EL (cell line): ENCODE data around the gene MAPRE2.
"Not testable (repeated sequence)": the region's sequence is repeated elsewhere in the genome, so short reads cannot be mapped to it uniquely, and the experiment has no call there.

Experiments used
- DNase-seq: peaks from one replicate; pipeline ENCODE4 v3.0.0-alpha.2; 2016

MAPRE2 gene

DNA sequence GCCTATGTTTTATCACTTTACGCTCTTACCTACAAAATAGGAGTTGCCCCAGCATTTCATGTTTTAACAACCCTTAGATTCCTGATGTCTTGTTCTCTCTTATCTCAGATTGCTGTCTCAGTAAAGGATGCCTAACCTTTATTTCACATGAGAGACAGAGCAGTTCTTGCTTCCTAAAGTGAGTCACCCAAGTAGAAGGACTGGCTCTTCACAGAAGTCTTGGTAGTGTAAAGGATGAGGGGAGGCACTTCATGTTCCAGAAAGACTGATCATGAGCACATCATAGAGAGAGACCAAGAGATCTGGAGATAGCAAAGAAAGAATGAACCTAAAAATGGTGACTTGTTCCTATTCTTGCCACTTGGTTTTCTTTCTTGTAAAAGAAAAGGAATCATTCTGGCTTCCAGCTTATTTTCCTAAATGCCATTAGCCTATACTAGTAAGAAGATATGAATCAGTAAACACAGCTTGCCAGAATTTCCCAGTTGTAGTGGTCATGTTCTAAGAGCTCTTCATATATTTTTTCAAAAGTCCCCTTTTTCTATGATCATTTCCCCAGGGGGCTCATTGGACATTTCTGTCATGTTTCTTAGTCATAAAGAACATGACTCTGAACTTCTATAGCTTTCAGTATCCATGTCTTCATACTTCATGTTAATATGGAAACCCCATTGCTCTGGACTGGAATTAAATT, 54.9 kb downstream of the MAPRE2 start:
- peak; percentile 48 for DNase-seq

DNA sequence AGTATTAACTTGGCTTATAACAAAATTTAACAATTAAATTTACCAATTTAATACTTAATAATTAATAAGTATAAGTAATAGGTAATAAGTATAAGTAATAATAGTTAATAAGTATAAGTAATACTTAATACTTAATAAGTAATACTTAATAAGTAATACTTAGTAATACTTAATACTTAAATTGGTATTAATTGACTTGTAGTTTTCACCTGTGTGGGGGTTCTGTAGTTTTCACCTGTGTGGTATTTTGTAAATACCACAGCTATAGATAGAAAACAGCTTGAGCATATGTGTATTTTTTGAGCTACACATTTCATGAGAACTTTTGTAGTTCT, 55.4 kb downstream of the MAPRE2 start:
- no peak for DNase-seq

DNA sequence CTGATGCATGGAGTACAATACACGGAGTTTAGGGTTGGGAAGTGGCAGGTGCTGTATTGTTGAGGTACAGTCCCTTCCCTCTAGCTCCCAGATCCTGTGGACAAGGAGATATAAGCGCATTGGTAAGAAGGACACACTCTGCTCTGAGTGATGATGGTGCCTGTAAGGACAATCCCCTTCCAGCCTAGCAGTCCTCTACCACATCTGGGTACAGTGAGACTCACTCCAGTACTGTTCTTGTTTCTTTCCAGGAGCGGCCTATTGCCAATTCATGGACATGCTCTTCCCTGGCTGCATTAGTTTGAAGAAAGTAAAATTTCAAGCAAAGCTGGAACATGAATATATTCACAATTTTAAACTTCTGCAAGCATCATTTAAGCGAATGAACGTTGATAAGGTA, 56.0 kb downstream of the MAPRE2 start:
- no peak for DNase-seq

- no peak for DNase-seq
These were observed 56.5 kb downstream of the MAPRE2 start for GRCh38 chr18:35097763-35098162.

DNA sequence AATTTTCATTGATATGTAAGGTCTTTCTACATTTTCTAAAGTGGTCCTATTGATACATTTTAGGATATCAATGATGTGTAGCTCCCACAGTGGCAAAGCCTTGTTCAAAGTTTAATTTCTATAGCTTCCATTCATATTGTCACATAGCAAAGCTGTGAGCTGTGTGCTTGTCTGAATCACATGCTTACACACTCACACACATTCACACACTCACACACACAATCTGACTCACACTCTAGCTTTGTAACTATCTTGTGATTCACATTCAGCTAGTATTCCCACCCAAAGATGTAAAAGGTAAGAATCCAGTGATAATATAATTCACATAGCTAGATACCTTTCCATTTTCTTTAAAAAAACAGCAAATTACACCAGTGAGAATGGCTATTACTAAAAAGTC, 58.7 kb downstream of the MAPRE2 start:
- peak; percentile 16 for DNase-seq

GRCh38 chr18:35104391-35105051, 63.3 kb downstream of the MAPRE2 start:
- no peak for DNase-seq

- no peak for DNase-seq
These were observed 65.0 kb downstream of the MAPRE2 start for GRCh38 chr18:35106013-35106844.

- no peak for DNase-seq
These were observed 65.6 kb downstream of the MAPRE2 start for GRCh38 chr18:35106845-35107148.

DNA sequence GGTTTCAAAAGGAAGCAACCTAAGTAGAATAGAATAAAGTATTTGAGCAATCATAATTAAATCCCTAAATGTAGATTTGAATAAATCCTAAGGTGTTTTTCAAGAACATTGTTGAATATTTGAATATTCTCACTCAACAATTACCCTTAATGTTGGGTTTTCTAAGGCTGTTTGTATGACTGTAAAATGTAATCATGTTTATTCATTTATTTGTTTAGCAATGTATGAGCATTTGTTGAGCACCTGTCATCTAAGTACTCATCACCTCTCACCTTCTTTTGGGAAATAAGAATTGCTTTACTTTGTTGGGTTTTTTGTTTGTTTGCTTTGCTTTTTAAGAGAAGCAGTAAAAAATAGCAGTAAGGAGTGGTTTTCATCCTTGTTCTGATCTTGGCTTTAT, 66.0 kb downstream of the MAPRE2 start:
- no peak for DNase-seq

DNA sequence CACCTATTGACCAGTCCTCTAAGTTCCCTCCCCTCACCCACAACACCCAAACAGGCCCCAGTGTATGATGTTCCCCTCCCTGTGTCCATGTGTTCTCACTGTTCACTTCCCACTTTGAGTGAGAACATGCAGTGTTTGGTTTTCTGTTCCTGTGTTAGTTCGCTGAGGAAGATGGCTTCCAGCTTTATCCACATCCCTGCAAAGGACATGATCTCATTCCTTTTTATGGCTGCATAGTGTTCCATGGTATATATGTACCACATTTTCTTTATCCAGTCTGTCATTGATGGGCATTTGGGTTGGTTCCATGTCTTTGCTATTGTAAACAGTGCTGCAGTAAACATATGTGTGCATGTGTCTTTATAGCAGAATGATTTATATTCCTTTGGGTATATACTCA, 66.9 kb downstream of the MAPRE2 start:
- not testable (repeated sequence) for DNase-seq

DNA sequence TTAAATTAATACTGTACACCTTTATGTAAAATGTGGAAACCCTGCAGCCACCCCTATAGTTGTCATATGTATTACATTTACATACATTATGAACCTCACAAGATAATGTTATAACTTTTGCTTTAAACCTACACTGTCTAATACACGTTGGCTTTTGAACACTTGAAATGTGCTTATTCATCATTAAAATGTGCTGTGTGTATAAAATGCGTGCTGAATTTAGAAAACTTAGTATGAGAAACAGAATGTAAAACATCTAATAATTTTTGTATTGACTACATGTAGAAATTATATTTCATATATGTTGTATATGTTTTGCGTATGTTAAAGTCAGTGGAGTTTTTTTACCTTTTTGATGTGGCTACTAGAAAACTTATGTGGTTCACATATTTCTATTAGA, 68.8 kb downstream of the MAPRE2 start:
- DNase-seq = no peak

DNA sequence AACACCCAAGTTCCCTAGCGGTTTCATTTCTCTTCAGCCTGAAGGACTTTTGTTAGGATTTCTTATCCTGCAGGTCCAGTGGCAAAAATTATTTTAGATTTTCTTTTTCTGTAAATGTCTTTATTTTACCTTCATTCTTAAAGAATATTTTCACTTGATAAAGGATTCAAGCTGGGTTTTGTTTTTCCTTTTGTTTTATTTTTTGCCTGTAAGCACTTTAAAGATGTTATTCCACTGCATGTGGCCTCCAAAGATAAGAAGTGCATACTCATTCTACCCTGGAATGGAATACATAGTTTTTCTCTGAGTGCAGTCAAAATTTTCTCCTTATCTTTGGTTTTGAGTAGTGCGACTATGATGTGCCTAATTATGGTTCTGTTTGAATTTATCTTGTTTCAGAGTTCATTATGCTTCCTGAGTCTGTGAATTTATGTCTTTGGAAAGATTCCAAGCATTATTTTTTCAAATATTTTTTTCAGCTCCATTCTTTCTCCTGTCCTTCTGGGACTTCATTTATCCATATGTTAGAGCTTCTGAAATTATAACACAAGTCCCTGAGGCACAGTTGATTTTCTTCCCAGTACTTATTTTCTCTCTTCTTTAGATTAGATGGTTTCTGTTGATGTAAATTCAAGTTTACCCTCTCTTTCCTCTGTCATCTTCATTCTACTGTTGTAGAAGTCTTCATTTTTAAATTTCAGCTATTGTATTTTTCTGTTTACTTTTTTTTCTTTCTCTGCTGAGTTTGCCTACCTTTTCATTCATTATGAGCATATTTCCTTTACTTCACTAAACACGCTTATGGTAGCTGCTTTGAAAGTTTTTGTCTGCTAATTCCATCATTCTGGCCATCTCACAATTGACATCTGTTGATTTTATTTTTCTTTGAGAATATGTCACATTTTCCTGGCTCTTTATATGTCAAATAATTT, 69.6 kb downstream of the MAPRE2 start:
- DNase-seq = no peak

GRCh38 chr18:35112696-35113095, 71.5 kb downstream of the MAPRE2 start:
- DNase-seq = no peak

GRCh38 chr18:35114305-35114704, 73.1 kb downstream of the MAPRE2 start:
- no peak for DNase-seq

DNA sequence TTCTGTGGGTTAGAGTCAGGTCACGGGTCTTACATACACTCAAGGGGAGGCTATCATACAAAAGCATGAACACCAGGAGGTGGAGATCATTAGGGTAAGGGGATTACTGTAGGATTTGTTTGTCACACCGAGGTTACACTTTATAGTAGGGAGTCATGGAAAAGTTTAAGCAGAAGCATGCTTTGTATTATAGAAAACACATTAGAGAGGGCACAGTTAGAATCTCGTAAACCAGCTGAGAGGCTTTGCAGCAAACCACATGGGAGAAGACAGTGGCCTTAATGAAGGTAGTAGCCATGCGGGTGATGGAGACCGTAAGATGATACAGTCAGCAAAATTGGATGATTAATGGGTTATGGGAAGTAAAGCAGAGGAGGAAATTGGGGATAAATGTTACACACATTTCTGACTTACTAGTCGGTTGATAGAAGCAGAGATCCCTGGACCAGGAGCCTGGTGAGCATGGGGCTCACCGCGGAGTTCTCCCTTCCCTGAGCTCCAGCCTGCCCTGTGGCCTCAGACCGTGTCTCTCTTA, 75.6 kb downstream of the MAPRE2 start:
- no peak for DNase-seq

- DNase-seq = no peak
These were observed 76.2 kb downstream of the MAPRE2 start for GRCh38 chr18:35117372-35117771.

GRCh38 chr18:35117951-35118411, 76.8 kb downstream of the MAPRE2 start:
- peak; percentile 18 for DNase-seq

DNA sequence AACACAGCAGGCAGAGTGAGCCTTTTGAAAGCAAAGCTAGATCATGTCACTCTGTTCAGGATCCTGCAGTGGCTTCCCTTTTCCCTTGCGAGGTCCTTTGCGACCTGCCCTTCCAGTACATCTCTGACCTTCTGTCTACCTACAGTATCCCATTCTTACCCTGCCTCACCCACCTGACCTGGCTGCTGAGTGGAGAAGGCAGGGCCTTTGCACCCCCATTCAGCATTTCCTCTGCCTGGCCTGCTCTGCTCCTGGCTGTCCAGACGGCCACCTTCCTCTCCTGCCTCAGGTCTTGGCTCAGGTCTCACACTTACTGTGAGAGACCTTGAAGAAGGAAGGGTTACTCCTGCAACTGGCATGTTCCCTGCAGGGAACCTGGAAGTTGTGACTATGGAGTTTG, 77.4 kb downstream of the MAPRE2 start:
- DNase-seq = no peak

DNA sequence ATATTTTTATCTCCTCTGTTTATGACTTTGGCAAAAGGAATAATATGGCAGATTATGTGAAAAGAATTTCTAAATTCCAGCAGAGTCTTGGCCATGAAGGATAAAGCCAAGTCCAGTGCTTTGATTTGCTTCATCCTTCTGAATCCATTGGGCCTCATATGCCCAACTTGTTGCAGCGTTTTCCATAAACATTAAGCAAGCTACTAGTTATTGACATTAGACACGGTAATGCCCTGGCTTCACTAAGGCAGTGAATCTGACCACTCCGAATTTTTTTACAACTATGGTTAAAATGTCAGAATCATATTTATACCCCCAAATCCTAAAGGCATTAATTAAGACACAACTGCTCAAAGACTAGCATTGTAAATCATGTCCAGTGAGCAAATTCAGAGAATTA, 79.8 kb downstream of the MAPRE2 start:
- no peak for DNase-seq

DNA sequence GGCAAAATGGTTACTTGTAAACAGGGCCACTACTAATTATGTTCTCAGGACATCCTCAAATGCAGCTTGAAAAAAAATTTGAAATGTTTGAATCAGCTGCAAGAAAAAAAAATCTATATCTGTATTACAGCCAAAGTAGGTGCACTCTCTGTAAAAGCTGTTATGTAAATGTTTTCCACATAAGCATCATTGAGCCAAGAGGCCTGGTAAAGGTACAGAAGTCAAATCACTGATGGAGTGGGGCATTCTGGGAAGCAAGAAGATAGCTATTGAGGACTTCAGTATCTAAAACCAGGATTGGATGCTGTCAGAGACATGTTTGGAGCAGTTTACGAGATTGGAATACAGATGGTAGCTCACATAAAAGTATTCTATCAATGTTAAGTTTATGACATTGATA, 80.3 kb downstream of the MAPRE2 start:
- no peak for DNase-seq

DNA sequence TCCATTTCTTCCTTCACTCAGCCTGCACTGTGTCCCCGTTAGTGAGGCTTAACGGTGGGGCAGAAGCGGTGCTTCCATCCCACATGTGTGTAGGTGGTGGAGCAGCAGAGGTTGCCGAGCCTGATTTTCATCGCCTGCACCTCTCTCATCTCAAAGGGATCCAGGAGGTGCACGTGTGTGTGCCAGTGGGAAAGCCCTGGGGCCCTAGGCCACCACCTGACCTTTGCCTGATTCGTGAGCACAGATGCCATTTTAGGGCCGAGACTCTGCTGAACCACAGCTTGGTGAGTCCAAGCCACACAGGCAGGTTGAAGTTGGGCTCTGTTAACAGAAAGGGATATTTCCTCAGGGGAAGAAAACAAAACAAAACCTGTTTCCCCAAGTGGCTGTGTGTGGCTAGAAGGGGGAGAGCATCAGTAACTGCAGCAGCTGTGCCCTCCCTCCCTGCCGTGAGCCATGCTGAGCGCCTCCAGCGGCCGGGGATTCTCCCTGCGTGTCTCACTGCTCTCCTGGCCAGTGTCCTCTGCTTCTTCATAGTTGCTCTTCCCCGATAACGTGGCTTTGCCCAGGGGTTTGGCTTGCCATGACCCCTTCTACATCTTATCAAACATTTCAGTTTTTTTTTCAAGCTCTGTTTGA, 81.5 kb downstream of the MAPRE2 start:
- no peak for DNase-seq

- no peak for DNase-seq
These were observed 82.6 kb downstream of the MAPRE2 start for GRCh38 chr18:35123811-35124210.
